ENCODE data around the gene SRSF12. TPM values are rescaled to one million over a fixed set of nuclear protein-coding genes. Genes with fewer than 3 reads are reported as not detected.

The SRSF12 gene
- total RNA-seq, 1 donor from 2014 or later, result 21.9 TPM

GRCh38 chr6:89079511-89080234 is 38.2 kb downstream of the SRSF12 start:
- peaks cover 3% of the 10 kb centered on the region for H3K27me3 Mint-ChIP-seq (ENCODE audit: low read depth)
- DNase-seq (ENCODE audit: low read depth, low spot score), result no peak
- H3K9me3 Mint-ChIP-seq, result no peaks in the 10 kb centered on the region
- peak overlapping the region; percentile 99 for H3K4me3 Mint-ChIP-seq
- no peak for TF ChIP-seq CTCF (conservative IDR thresholded peaks at IDR 0.05)
- peak overlapping the region; percentile 95 for H3K27ac Mint-ChIP-seq (ENCODE audit: unreplicated experiment)
- H3K4me1 Mint-ChIP-seq, result peaks cover 27% of the 10 kb centered on the region
- peaks cover 1% of the 10 kb centered on the region for H3K36me3 Mint-ChIP-seq (ENCODE audit: low read depth)

GRCh38 chr6:89073840-89074239 is 44.0 kb downstream of the SRSF12 start:
- Mint-ChIP-seq H3K9me3 (no peaks in the 10 kb centered on the region), H3K27ac (ENCODE audit: unreplicated experiment) (no peak overlapping the region), H3K27me3 (ENCODE audit: low read depth) (no peaks in the 10 kb centered on the region), H3K4me1 (peaks cover 11% of the 10 kb centered on the region), H3K4me3 (no peak overlapping the region), H3K36me3 (ENCODE audit: low read depth) (no peaks in the 10 kb centered on the region)
- DNase-seq (ENCODE audit: low read depth, low spot score), result no peak
- TF ChIP-seq CTCF (conservative IDR thresholded peaks at IDR 0.05), result no peak

GRCh38 chr6:89073014-89073620 is 44.8 kb downstream of the SRSF12 start:
- no peaks in the 10 kb centered on the region for H3K9me3 Mint-ChIP-seq
- peaks cover 11% of the 10 kb centered on the region for H3K4me1 Mint-ChIP-seq
- peak overlapping the region; percentile 66 for H3K4me3 Mint-ChIP-seq
- DNase-seq (ENCODE audit: low read depth, low spot score), result no peak
- no peaks in the 10 kb centered on the region for H3K27me3 Mint-ChIP-seq (ENCODE audit: low read depth)
- no peak overlapping the region for H3K27ac Mint-ChIP-seq (ENCODE audit: unreplicated experiment)
- no peaks in the 10 kb centered on the region for H3K36me3 Mint-ChIP-seq (ENCODE audit: low read depth)
- TF ChIP-seq CTCF (conservative IDR thresholded peaks at IDR 0.05), result no peak

GRCh38 chr6:89071036-89071435 is 46.8 kb downstream of the SRSF12 start:
- no peak for DNase-seq (ENCODE audit: low read depth, low spot score)
- no peak for TF ChIP-seq CTCF (conservative IDR thresholded peaks at IDR 0.05)
- H3K4me1 Mint-ChIP-seq, result peaks cover 11% of the 10 kb centered on the region
- H3K9me3 Mint-ChIP-seq, result no peaks in the 10 kb centered on the region
- no peak overlapping the region for H3K27ac Mint-ChIP-seq (ENCODE audit: unreplicated experiment)
- H3K36me3 Mint-ChIP-seq (ENCODE audit: low read depth), result no peaks in the 10 kb centered on the region
- no peaks in the 10 kb centered on the region for H3K27me3 Mint-ChIP-seq (ENCODE audit: low read depth)
- no peak overlapping the region for H3K4me3 Mint-ChIP-seq

DNA sequence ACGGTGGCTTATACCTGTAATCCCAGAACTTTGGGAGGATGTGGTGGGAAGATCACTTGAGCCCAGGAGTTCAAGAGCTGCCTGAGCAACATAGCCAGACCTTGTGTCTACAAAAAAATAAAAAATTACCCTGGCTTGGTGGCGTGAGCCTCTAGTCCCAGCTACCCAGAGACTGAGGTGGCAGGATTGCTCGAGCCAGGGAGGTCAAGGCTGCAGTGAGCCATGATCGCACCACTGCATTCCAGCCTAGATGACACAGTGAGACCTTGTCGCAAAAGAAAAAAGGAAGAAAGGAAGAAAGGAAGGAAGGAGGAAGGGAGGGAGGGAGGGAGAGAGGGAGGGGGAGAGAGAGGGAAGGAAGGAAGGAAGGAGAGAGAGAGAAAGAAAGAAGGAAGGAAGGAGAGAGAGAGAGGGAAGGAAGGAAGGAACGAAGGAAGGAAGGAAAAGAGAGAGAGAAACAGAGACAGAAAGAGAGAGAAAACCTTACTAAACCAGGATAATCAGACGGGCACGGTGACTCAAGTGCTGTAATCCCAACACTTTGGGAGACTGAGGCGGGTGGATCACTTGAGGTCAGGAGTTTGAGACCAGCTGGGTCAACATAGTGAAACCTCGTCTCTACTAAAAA is 48.2 kb downstream of the SRSF12 start:
- Mint-ChIP-seq H3K36me3 (ENCODE audit: low read depth) (no peaks in the 10 kb centered on the region), H3K4me3 (no peak overlapping the region), H3K9me3 (no peaks in the 10 kb centered on the region), H3K27me3 (ENCODE audit: low read depth) (no peaks in the 10 kb centered on the region), H3K27ac (ENCODE audit: unreplicated experiment) (no peak overlapping the region), H3K4me1 (peaks cover 11% of the 10 kb centered on the region)
- no peak for DNase-seq (ENCODE audit: low read depth, low spot score)
- no peak for TF ChIP-seq CTCF (conservative IDR thresholded peaks at IDR 0.05)

All from neural crest cell (in vitro differentiated cells).